NCI-H446 treated with DMSO at 0.1 percent for 48 hours (cell line): ENCODE data around the gene SLC16A6.
"Not testable (repeated sequence)": the region's sequence is repeated elsewhere in the genome, so short reads cannot be mapped to it uniquely, and the experiment has no call there.

Experiments
- DNase-seq: peaks from one replicate; lab custom pipeline; 2025; lab: John Stamatoyannopoulos, UW

The SLC16A6 gene

GRCh38 chr17:68309066-68309670 lies 18.2 kb upstream of the SLC16A6 start:
- DNase-seq: not testable (repeated sequence)

- not testable (repeated sequence) for DNase-seq
Measured at GRCh38 chr17:68308486-68308885, 17.6 kb upstream of the SLC16A6 start.

GRCh38 chr17:68307443-68307842 lies 16.5 kb upstream of the SLC16A6 start:
- no peak for DNase-seq

- no peak for DNase-seq
Measured at GRCh38 chr17:68306819-68307218, 15.9 kb upstream of the SLC16A6 start.

GRCh38 chr17:68305142-68305541 lies 14.2 kb upstream of the SLC16A6 start:
- no peak for DNase-seq

GRCh38 chr17:68304706-68305105 lies 13.8 kb upstream of the SLC16A6 start:
- no peak for DNase-seq

GRCh38 chr17:68302666-68303065 lies 11.7 kb upstream of the SLC16A6 start:
- DNase-seq: peak; percentile 46

- peak; percentile 15 for DNase-seq
Measured at GRCh38 chr17:68302066-68302564, 11.2 kb upstream of the SLC16A6 start.

GRCh38 chr17:68301438-68301959 lies 10.6 kb upstream of the SLC16A6 start:
- DNase-seq: no peak

- no peak for DNase-seq
Measured at GRCh38 chr17:68299817-68300216, 8.9 kb upstream of the SLC16A6 start.

GRCh38 chr17:68298601-68299000 lies 7.7 kb upstream of the SLC16A6 start:
- DNase-seq: no peak

GRCh38 chr17:68297195-68297594 lies 6.3 kb upstream of the SLC16A6 start:
- DNase-seq: peak; percentile 64

GRCh38 chr17:68296217-68297191 lies 5.6 kb upstream of the SLC16A6 start:
- DNase-seq: peak; percentile 64

- no peak for DNase-seq
Measured at GRCh38 chr17:68295086-68295485, 4.2 kb upstream of the SLC16A6 start.

GRCh38 chr17:68294617-68295016 lies 3.7 kb upstream of the SLC16A6 start:
- no peak for DNase-seq

GRCh38 chr17:68294196-68294555 lies 3.2 kb upstream of the SLC16A6 start:
- DNase-seq: no peak

GRCh38 chr17:68293490-68294195 lies 2.7 kb upstream of the SLC16A6 start:
- DNase-seq: no peak

GRCh38 chr17:68292689-68293040 lies 1.7 kb upstream of the SLC16A6 start:
- DNase-seq: no peak

- no peak for DNase-seq
Measured at GRCh38 chr17:68291836-68292688, 1.1 kb upstream of the SLC16A6 start.

GRCh38 chr17:68290268-68290954 lies 516 bp downstream of the SLC16A6 start:
- DNase-seq: no peak

GRCh38 chr17:68289936-68290267 lies 1.0 kb downstream of the SLC16A6 start:
- DNase-seq: no peak
